Measurements from ENCODE around the gene SRSF10.
"Not testable (repeated sequence)": the region's sequence is repeated elsewhere in the genome, so short reads cannot be mapped to it uniquely, and the experiment has no call there.

DNA sequence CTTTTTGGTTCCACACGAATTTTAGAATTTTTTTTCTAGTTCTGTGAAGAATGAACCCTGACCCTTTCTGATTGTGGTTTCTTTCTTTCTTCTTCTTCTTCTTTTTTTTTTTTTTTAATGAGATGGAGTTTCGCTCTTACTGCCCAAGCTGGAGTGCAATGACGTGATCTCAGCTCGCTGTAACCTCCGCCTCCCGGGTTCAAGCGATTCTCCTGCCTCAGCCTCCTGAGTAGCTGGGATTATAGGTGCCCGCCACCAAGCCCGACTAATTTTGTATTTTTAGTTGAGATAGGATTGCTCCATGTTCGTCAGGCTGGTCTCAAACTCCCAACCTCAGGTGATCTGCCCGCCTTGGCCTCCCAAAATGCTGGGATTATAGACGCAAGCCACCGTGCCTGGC, 11.9 kb upstream of the SRSF10 start:
- not testable (repeated sequence) for TF ChIP-seq CTCF (IDR thresholded peaks at IDR 0.05; ENCODE audit: insufficient read depth, low read length); POLR2AphosphoS5 (IDR thresholded peaks at IDR 0.05; ENCODE audit: low read depth)
